A549 (cell line): Measurements from ENCODE around the gene CPTP. TPM values are rescaled to one million over a fixed set of nuclear protein-coding genes. Genes with fewer than 3 reads are reported as not detected.

Experiments
- ATAC-seq, 2 experiments: fragments of 200-7000 bp in 1 of 2; fragments of >200 bp in 1 of 2; cut with Nextera tagmentation in 1 of 2; cut with Tn5 transposase in 1 of 2; 3 replicates each; pipeline versions ENCODE4 v1.8.0 to v1.9.1; 2018 to 2020; ENCODE audit warnings: mild to moderate bottlenecking in 1 of 2, moderate library complexity in 1 of 2
- CTCF ChIA-PET: fragments of 300-600 bp; sonication (Branson Sonifier 250); formaldehyde crosslinking; extraction: SDS; loops from one replicate; lab custom pipeline; 2021; ENCODE audit warnings: antibody characterized with exemption, inconsistent platforms; lab: Yijun Ruan, JAX
- POLR2A ChIA-PET: fragments of 350-600 bp; formaldehyde crosslinking; extraction: SDS; loops from one replicate; lab custom pipeline; 2021; ENCODE audit warnings: antibody characterized with exemption, inconsistent platforms; lab: Yijun Ruan, JAX
- DNase-seq, 2 experiments: peaks; one replicate each; pipeline versions ENCODE4 v3.0.0 to v3.0.0-alpha.2; 2011 to 2016; ENCODE audit warnings: low read depth in 1 of 2, low spot score in 1 of 2
- FAIRE-seq: peaks from 2 replicates; lab custom pipeline; 2011; peaks lifted over from hg19 to GRCh38; lab: Jason Lieb, UNC
- H3K27ac ChIP-seq, 2 experiments: fragments of >200 bp; sonication (Bioruptor Twin); formaldehyde crosslinking; 3 replicates each; pipeline ENCODE4 v1.5.1; 2016 to 2017
- H3K4me1 ChIP-seq: fragments of >200 bp; sonication (Bioruptor Twin); formaldehyde crosslinking; 3 replicates; pipeline ENCODE4 v1.6.1; 2016
- H3K4me2 ChIP-seq: fragments of >200 bp; sonication (Bioruptor Twin); formaldehyde crosslinking; 3 replicates; pipeline ENCODE4 v1.6.1; 2016
- H3K4me3 ChIP-seq: fragments of >200 bp; sonication (Bioruptor Twin); formaldehyde crosslinking; 3 replicates; pipeline ENCODE4 v1.5.1; 2016
- H3K9me3 ChIP-seq: fragments of >200 bp; sonication (Bioruptor Twin); formaldehyde crosslinking; 3 replicates; pipeline ENCODE4 v1.6.1; 2016
- CTCF ChIP-seq: fragments of >200 bp; sonication (Bioruptor Twin); formaldehyde crosslinking; IDR thresholded peaks from 3 replicates; pipeline ENCODE4 v1.5.1; 2016
- EHF ChIP-seq: fragments of 250-450 bp; sonication (Bioruptor Pico); IDR thresholded peaks from 2 replicates; pipeline ENCODE4 v1.5.0; 2020; ENCODE audit warnings: mild to moderate bottlenecking
- EHMT2 ChIP-seq: fragments of 200-600 bp; sonication (generic); IDR thresholded peaks from 2 replicates; pipeline ENCODE4 v1.6.1; 2016; ENCODE audit warnings: antibody characterized with exemption, low read depth, mild to moderate bottlenecking, moderate library complexity
- ELK1 ChIP-seq: fragments of 150-350 bp; IDR thresholded peaks from 2 replicates; pipeline ENCODE4 v1.6.1; 2014; ENCODE audit warnings: low read depth, mild to moderate bottlenecking, low read length
- ESRRA ChIP-seq: fragments of 150-350 bp; IDR thresholded peaks from 2 replicates; pipeline ENCODE4 v1.6.1; 2014; ENCODE audit warnings: mild to moderate bottlenecking, low read length, borderline replicate concordance
- FOSB ChIP-seq: fragments of 250-450 bp; sonication (Bioruptor Pico); IDR thresholded peaks from 2 replicates; pipeline ENCODE4 v1.5.0; 2020; ENCODE audit warnings: mild to moderate bottlenecking, moderate library complexity
- FOSL2 ChIP-seq, 2 experiments: fragments of 450-650 bp in 1 of 2; fragments of >200 bp in 1 of 2; sonication (Bioruptor Twin) in 1 of 2; formaldehyde crosslinking; IDR thresholded peaks; 2 replicates each; pipeline versions ENCODE4 v1.5.0 to v1.6.1; 2016 to 2020; ENCODE audit warnings: mild to moderate bottlenecking in 1 of 2, moderate library complexity in 1 of 2
- FOXS1 ChIP-seq: fragments of 250-450 bp; sonication (Bioruptor Pico); IDR thresholded peaks from 2 replicates; pipeline ENCODE4 v1.5.0; 2020; ENCODE audit warnings: mild to moderate bottlenecking, moderate library complexity
- HOXA7 ChIP-seq: fragments of 250-450 bp; sonication (Bioruptor Pico); IDR thresholded peaks from 2 replicates; pipeline ENCODE4 v1.5.0; 2020; ENCODE audit warnings: mild to moderate bottlenecking, moderate library complexity
- JUN ChIP-seq, 2 experiments: fragments of >200 bp; sonication (Bioruptor Twin); formaldehyde crosslinking; IDR thresholded peaks; 2 replicates in 1 of 2; 3 replicates in 1 of 2; pipeline ENCODE4 v1.6.1; 2016 to 2017
- MAX ChIP-seq: IDR thresholded peaks from 2 replicates; pipeline ENCODE4 v1.6.1; 2012
- MAZ ChIP-seq: fragments of 150-350 bp; IDR thresholded peaks from 2 replicates; pipeline ENCODE4 v1.6.1; 2014; ENCODE audit warnings: antibody characterized with exemption, low read depth, low read length, borderline replicate concordance
- MYC ChIP-seq: IDR thresholded peaks from 2 replicates; pipeline ENCODE4 v1.6.1; 2012; ENCODE audit warnings: mild to moderate bottlenecking, inconsistent platforms, low read length, improper control_type of control experiment, borderline replicate concordance
- NFE2L2 ChIP-seq: fragments of 150-350 bp; conservative IDR thresholded peaks from 2 replicates; pipeline ENCODE4 v1.6.1; 2014; ENCODE audit warnings: low read length
- NR3C1 ChIP-seq: fragments of >200 bp; sonication (Bioruptor Twin); formaldehyde crosslinking; IDR thresholded peaks from 3 replicates; pipeline ENCODE4 v1.6.1; 2017
- PBX3 ChIP-seq: IDR thresholded peaks from 2 replicates; pipeline ENCODE4 v1.6.1; 2012
- POLR2AphosphoS2 ChIP-seq: conservative IDR thresholded peaks from 2 replicates; pipeline ENCODE4 v1.6.1; 2012; ENCODE audit warnings: low read length, improper control_type of control experiment, inconsistent platforms
- RARB ChIP-seq: fragments of 250-450 bp; sonication (Bioruptor Pico); IDR thresholded peaks from 2 replicates; pipeline ENCODE4 v1.8.0; 2021; ENCODE audit warnings: mild to moderate bottlenecking, moderate library complexity
- RNF2 ChIP-seq: fragments of 200-600 bp; sonication (generic); IDR thresholded peaks from 2 replicates; pipeline ENCODE4 v1.6.1; 2016; ENCODE audit warnings: low read depth, mild to moderate bottlenecking, antibody characterized with exemption, moderate library complexity, borderline replicate concordance
- SMC3 ChIP-seq: fragments of >200 bp; sonication (Bioruptor Twin); formaldehyde crosslinking; IDR thresholded peaks from 3 replicates; pipeline ENCODE4 v1.6.1; 2018; ENCODE audit warnings: inconsistent platforms
- SREBF2 ChIP-seq: fragments of 450-650 bp; IDR thresholded peaks from 2 replicates; pipeline ENCODE4 v1.6.1; 2014; ENCODE audit warnings: mild to moderate bottlenecking, moderate library complexity
- USF2 ChIP-seq: fragments of 450-650 bp; IDR thresholded peaks from 2 replicates; pipeline ENCODE4 v1.6.1; 2014; ENCODE audit warnings: antibody characterized with exemption
- ZC3H11A ChIP-seq: fragments of 450-650 bp; IDR thresholded peaks from 2 replicates; pipeline ENCODE4 v1.6.1; 2014; ENCODE audit warnings: antibody characterized with exemption, mild to moderate bottlenecking
- ZFP36 ChIP-seq: fragments of 450-650 bp; IDR thresholded peaks from 2 replicates; pipeline ENCODE4 v1.6.1; 2014; ENCODE audit warnings: borderline replicate concordance; ENCODE audit not compliant: partially characterized antibody
- ZSCAN20 ChIP-seq: fragments of 250-450 bp; sonication (Bioruptor Pico); IDR thresholded peaks from 2 replicates; pipeline ENCODE4 v1.8.0; 2022; ENCODE audit warnings: mild to moderate bottlenecking, moderate library complexity
- whole genome bisulfite sequencing: methylation state at CpG from one replicate; pipeline ENCODE4 v1.1.6; 2017; ENCODE audit errors: missing lambda C conversion rate; 5-methylcytosine and 5-hydroxymethylcytosine counted together
- polyA plus RNA-seq, 4 experiments: library from polyadenylated mRNA; depleted of rRNA in 3 of 4; stranded (reverse); fragments of >200 nt; fragmentation: RNase III in 1 of 4; extraction: RNeasy Plus Mini Kit Qiagen cat#74134 plus additional on column Dnase treatment in 1 of 4; gene quantifications; 2 replicates in 3 of 4; 3 replicates in 1 of 4; pipeline ENCODE4 v1.2.3, GENCODE V29; 2011 to 2017

Gene CPTP
- polyA plus RNA-seq, 2 of the 4 experiments (the other 2 are of a cell fraction) = 4.3 to 11.9 TPM

- H3K27ac ChIP-seq = no peak overlapping the region; a peak in 1 of 6 replicates
- FAIRE-seq = no peak
- no peak overlapping the region for H3K4me2 ChIP-seq
- H3K4me1 ChIP-seq = peaks cover 9% of the 10 kb centered on the region; the same call in 2 of the 3 replicates
- TF ChIP-seq MYC (no peak), RARB (CRISPR knock-in tag) (no peak), RNF2 (no peak), MAX (no peak), ZFP36 (no peak), ESRRA (no peak), EHF (CRISPR knock-in tag) (no peak), JUN (IDR thresholded peaks at IDR 0.05) (no peak), ZC3H11A (no peak), USF2 (no peak), ELK1 (no peak), MAZ (no peak), ZSCAN20 (CRISPR knock-in tag) (no peak), NFE2L2 (no peak), CTCF (no peak), HOXA7 (CRISPR knock-in tag) (no peak), POLR2AphosphoS2 (no peak), PBX3 (no peak)
- no peaks in the 10 kb centered on the region for H3K9me3 ChIP-seq
- no peak for DNase-seq
- ATAC-seq = peak in 1 of 2 experiments; percentile 53; a peak in 3 of 6 replicates
- 68% methylated on average over 9 of the region's 13 CpGs for WGBS
- CTCF ChIA-PET = interaction anchor here (2.5 kb wide), 1 partner anchor 10 kb away, joined by 14 read pairs; no protein-coding TSS in a partner anchor
- H3K4me3 ChIP-seq = no peak overlapping the region
- POLR2A ChIA-PET = no interaction called here
Measured at GRCh38 chr1:1361982-1362423, 37.4 kb downstream of the CPTP start.

- H3K4me1 ChIP-seq = peaks cover 9% of the 10 kb centered on the region; the same call in 2 of the 3 replicates
- no peak for DNase-seq
- no peak overlapping the region for H3K27ac ChIP-seq
- no peak overlapping the region for H3K4me2 ChIP-seq
- H3K9me3 ChIP-seq = no peaks in the 10 kb centered on the region
- no peak for FAIRE-seq
- ATAC-seq = no peak
- H3K4me3 ChIP-seq = no peak overlapping the region
- TF ChIP-seq USF2 (no peak), SMC3 (no peak), ZFP36 (no peak), FOSB (CRISPR knock-in tag) (no peak), ZC3H11A (no peak), JUN (IDR thresholded peaks at IDR 0.05) (no peak), FOXS1 (no peak), EHMT2 (no peak), SREBF2 (no peak), FOSL2 (IDR thresholded peaks at IDR 0.05) (no peak), FOSL2 (CRISPR knock-in tag; IDR thresholded peaks at IDR 0.05) (no peak), NR3C1 (no peak)
- ChIA-PET CTCF (interaction anchor here (1.1 to 2.5 kb wide), 3 partner anchors 8 to 77 kb away, joined by 3 to 14 read pairs (median 3); no protein-coding TSS in a partner anchor), POLR2A (no interaction called here)
- 69% methylated on average over 14 of the region's 14 CpGs for WGBS
Measured at GRCh38 chr1:1364266-1364665, 39.7 kb downstream of the CPTP start.
